ENCODE data around the gene NIM1K. TPM values are rescaled to one million over a fixed set of nuclear protein-coding genes. Genes with fewer than 3 reads are reported as not detected.

Gene NIM1K
- polyA plus RNA-seq, 1 of the 3 experiments (the other 2 are of a cell fraction) = 0.16 TPM

GRCh38 chr5:43302481-43302880, 110.5 kb downstream of the NIM1K start:
- peaks cover 5 to 10% of the 10 kb centered on the region in 2 experiments for H3K36me3 ChIP-seq (replicated peaks in 1 of 2; ENCODE audit: control insufficient read depth in 1 of 2, insufficient read depth in 2 of 2, low read length in 1 of 2)
- 91% methylated on average over 3 of the region's 3 CpGs for WGBS (ENCODE audit: low lambda C conversion rate)
- H3K4me2 ChIP-seq = no peak overlapping the region
- no peaks in the 10 kb centered on the region for H3K27me3 ChIP-seq (ENCODE audit: insufficient read depth)
- peaks cover 0 to 17% of the 10 kb centered on the region in 2 experiments; a peak in 2 of 4 replicates for H3K4me1 ChIP-seq (ENCODE audit: control insufficient read depth in 1 of 2, insufficient read depth in 2 of 2, low read depth in 1 of 2, low read length in 1 of 2)
- H4K20me1 ChIP-seq (ENCODE audit: insufficient read depth) = peaks cover 7% of the 10 kb centered on the region; the same call in 1 of the 2 replicates
- no peak overlapping the region for H3K9ac ChIP-seq
- H3K9me2 ChIP-seq = no peaks in the 10 kb centered on the region
- ChIA-PET POLR2A (no interaction called here), CTCF (interaction anchor here (0.9 kb wide), 1 partner anchor 9 kb away, joined by 3 read pairs; no protein-coding TSS in a partner anchor)
- TF ChIP-seq IRF3 (IDR thresholded peaks at IDR 0.05; ENCODE audit: low read depth, low read length) (no peak), FOXM1 (IDR thresholded peaks at IDR 0.05; ENCODE audit: low read depth) (no peak), GABPA (IDR thresholded peaks at IDR 0.05; ENCODE audit: low read depth) (no peak), PBX3 (IDR thresholded peaks at IDR 0.05) (no peak), POLR2AphosphoS5 (IDR thresholded peaks at IDR 0.05; ENCODE audit: low read depth, low read length) (no peak), MEF2A (IDR thresholded peaks at IDR 0.05; ENCODE audit: borderline replicate concordance, low read depth) (no peak), EZH2phosphoT487 (IDR thresholded peaks at IDR 0.05; ENCODE audit: borderline replicate concordance, low read depth) (no peak)
- no peaks in the 10 kb centered on the region for H3K9me3 ChIP-seq
- H2AFZ ChIP-seq (ENCODE audit: low read depth) = no peak overlapping the region
- H3F3A ChIP-seq (replicated peaks; ENCODE audit: insufficient read depth) = peaks cover 5% of the 10 kb centered on the region
- H3K79me2 ChIP-seq (ENCODE audit: insufficient read depth) = peaks cover 43% of the 10 kb centered on the region; the same call in 1 of the 2 replicates
- no peak overlapping the region for H3K4me3 ChIP-seq (ENCODE audit: low read depth in 2 of 2, low read length in 1 of 2)
- H3K27ac ChIP-seq (ENCODE audit: low read depth in 2 of 2, low read length in 1 of 2) = no peak overlapping the region
- no peak for DNase-seq

- Histone ChIP-seq H3K27ac (ENCODE audit: low read depth in 2 of 2, low read length in 1 of 2) (no peak overlapping the region), H4K20me1 (ENCODE audit: insufficient read depth) (peaks cover 11% of the 10 kb centered on the region; the same call in 1 of the 2 replicates)
- CTCF ChIA-PET = interaction anchor here (0.9 to 1.0 kb wide), 3 partner anchors 9 to 28 kb away, joined by 3 read pairs; no protein-coding TSS in a partner anchor
Measured at GRCh38 chr5:43303242-43303641, 111.2 kb downstream of the NIM1K start.

More at GRCh38 chr5:43303242-43303641, 111.2 kb downstream of the NIM1K start:
- H2AFZ ChIP-seq (ENCODE audit: low read depth) = no peak overlapping the region
- H3F3A ChIP-seq (replicated peaks; ENCODE audit: insufficient read depth) = peaks cover 5% of the 10 kb centered on the region
- H3K79me2 ChIP-seq (ENCODE audit: insufficient read depth) = peaks cover 42% of the 10 kb centered on the region; the same call in 1 of the 2 replicates
- no peaks in the 10 kb centered on the region for H3K27me3 ChIP-seq (ENCODE audit: insufficient read depth)
- no peak for DNase-seq
- H3K9me2 ChIP-seq = no peaks in the 10 kb centered on the region
- no peak overlapping the region for H3K9ac ChIP-seq
- H3K4me3 ChIP-seq (ENCODE audit: low read depth in 2 of 2, low read length in 1 of 2) = no peak overlapping the region
- POLR2A ChIA-PET = no interaction called here
- no peaks in the 10 kb centered on the region for H3K9me3 ChIP-seq
- WGBS (ENCODE audit: low lambda C conversion rate) = 95% methylated on average over 4 of the region's 4 CpGs
- H3K4me2 ChIP-seq = no peak overlapping the region
- peaks cover 4 to 8% of the 10 kb centered on the region in 2 experiments for H3K36me3 ChIP-seq (replicated peaks in 1 of 2; ENCODE audit: control insufficient read depth in 1 of 2, insufficient read depth in 2 of 2, low read length in 1 of 2)
- peaks cover 0 to 20% of the 10 kb centered on the region in 2 experiments; a peak in 2 of 4 replicates for H3K4me1 ChIP-seq (ENCODE audit: control insufficient read depth in 1 of 2, insufficient read depth in 2 of 2, low read depth in 1 of 2, low read length in 1 of 2)
- TF ChIP-seq CTCF (IDR thresholded peaks at IDR 0.05) (no peak), PBX3 (IDR thresholded peaks at IDR 0.05) (no peak), RXRA (IDR thresholded peaks at IDR 0.05; ENCODE audit: borderline replicate concordance, low read depth) (no peak), RAD21 (IDR thresholded peaks at IDR 0.05; ENCODE audit: low read length) (no peak), ELF1 (IDR thresholded peaks at IDR 0.05) (no peak), YY1 (IDR thresholded peaks at IDR 0.05; ENCODE audit: low read depth) (no peak), FOXM1 (IDR thresholded peaks at IDR 0.05; ENCODE audit: low read depth) (no peak), USF2 (IDR thresholded peaks at IDR 0.05; ENCODE audit: borderline replicate concordance, low read depth, low read length) (no peak), POLR2AphosphoS5 (IDR thresholded peaks at IDR 0.05; ENCODE audit: low read depth, low read length) (no peak), FOXJ3 (CRISPR knock-in tag; IDR thresholded peaks at IDR 0.05) (no peak), GABPA (IDR thresholded peaks at IDR 0.05; ENCODE audit: low read depth) (no peak), TEAD4 (IDR thresholded peaks at IDR 0.05; ENCODE audit: borderline replicate concordance, insufficient read depth) (no peak), SMC3 (IDR thresholded peaks at IDR 0.05; ENCODE audit: low read depth, low read length) (no peak)
